GM21737 (cell line): ENCODE results near the gene RPS6KA2.

Source experiments
- ATAC-seq: cut with Tn5 transposase; IDR thresholded peaks from one replicate; pipeline ENCODE4 v1.9.1; 2021; ENCODE audit warnings: mild to moderate bottlenecking, moderate library complexity; ENCODE audit not compliant: unreplicated experiment

The RPS6KA2 gene

DNA sequence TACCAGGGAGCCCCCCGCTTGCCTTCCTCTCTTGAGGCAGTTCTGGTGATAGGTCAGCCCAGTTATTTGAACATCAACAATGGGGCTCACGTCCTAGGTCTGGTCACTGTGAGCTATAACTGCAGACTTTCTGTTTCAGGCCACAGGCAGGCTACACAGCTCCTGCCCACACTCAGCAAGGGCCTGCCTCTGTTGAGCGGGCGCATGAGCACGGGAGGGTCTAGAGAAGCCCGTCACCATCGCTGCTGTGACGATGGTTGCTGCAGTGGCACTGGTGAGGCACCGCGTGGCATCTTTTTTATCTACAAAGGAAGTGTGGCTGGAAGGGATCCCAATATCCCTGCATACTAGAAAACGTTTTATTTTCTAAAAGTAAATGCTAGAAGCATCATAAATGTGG lies 118.3 kb downstream of the RPS6KA2 start:
- ATAC-seq = no peak

GRCh38 chr6:166507809-166508564 lies 119.1 kb downstream of the RPS6KA2 start:
- no peak for ATAC-seq

- no peak for ATAC-seq
Measured at GRCh38 chr6:166507380-166507779, 119.7 kb downstream of the RPS6KA2 start.

GRCh38 chr6:166505133-166505905 lies 121.7 kb downstream of the RPS6KA2 start:
- ATAC-seq = no peak

GRCh38 chr6:166504100-166504499 lies 123.0 kb downstream of the RPS6KA2 start:
- no peak for ATAC-seq

DNA sequence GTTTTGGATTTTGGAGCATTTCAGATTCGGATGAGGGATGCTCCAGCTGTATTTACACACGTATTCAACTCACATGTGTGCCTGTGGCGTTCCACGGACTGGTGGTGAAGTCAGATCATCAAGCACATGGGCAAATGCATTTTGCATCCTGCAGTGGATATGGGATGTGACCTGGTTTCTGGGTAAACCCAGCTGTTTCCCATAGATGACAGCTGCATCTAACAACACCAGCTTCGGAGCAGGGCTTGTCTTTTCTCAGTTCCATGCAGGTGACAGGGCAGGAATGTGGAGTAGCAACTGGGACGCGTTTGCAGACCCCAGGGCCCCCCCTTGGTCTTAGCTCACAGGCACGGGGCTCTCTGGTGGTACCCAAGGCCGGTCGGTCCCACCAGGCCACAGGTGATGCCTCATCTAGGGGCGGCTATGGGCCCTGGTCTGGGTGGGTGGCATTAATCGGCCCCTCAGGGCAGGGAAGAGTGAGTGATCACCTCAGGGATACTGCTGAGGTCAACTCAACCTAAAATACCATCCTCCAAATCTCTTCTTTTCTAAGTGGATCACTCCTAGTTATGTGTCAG lies 123.8 kb downstream of the RPS6KA2 start:
- ATAC-seq = no peak

GRCh38 chr6:166502453-166502852 lies 124.6 kb downstream of the RPS6KA2 start:
- no peak for ATAC-seq

- no peak for ATAC-seq
Measured at GRCh38 chr6:166501246-166501645, 125.8 kb downstream of the RPS6KA2 start.

- ATAC-seq = no peak
Measured at GRCh38 chr6:166500246-166500645, 126.8 kb downstream of the RPS6KA2 start.

- peak; percentile 48 for ATAC-seq
Measured at GRCh38 chr6:166499350-166500163, 127.5 kb downstream of the RPS6KA2 start.

DNA sequence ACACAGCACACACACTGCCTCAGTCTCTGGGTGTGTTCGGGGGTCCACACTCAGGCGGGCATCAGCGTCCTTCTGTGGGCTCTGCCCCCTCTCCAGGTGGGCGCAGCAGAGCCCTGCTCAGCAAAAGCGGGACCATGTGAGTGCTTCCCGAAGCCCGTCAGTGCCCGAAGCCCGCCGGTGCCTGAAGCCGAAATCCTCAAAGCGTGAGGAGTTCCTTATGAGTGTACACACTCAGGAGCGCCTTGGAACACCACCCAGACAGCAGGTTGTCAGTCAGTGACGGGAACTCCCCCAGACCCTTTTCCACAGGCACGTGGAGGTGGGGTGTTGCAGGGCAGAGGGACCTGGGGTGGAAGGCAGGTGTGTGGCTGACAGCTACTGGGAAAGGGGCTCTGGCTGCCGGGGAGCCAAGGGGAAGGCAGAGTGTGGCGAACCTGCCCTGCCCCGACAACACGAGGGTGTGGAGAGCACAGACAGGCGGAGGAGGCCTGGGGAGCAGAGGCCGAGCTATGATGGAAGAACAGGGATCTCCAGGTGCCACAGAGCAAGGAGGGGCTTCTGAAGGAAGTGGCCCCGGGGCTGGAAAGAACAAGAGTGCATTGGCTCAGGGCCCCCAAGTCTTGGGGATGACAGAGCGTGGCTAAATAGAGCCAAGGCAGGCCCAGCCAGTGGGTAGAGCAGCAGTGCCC lies 128.2 kb downstream of the RPS6KA2 start:
- no peak for ATAC-seq

- ATAC-seq = no peak
Measured at GRCh38 chr6:166498228-166498627, 128.8 kb downstream of the RPS6KA2 start.

DNA sequence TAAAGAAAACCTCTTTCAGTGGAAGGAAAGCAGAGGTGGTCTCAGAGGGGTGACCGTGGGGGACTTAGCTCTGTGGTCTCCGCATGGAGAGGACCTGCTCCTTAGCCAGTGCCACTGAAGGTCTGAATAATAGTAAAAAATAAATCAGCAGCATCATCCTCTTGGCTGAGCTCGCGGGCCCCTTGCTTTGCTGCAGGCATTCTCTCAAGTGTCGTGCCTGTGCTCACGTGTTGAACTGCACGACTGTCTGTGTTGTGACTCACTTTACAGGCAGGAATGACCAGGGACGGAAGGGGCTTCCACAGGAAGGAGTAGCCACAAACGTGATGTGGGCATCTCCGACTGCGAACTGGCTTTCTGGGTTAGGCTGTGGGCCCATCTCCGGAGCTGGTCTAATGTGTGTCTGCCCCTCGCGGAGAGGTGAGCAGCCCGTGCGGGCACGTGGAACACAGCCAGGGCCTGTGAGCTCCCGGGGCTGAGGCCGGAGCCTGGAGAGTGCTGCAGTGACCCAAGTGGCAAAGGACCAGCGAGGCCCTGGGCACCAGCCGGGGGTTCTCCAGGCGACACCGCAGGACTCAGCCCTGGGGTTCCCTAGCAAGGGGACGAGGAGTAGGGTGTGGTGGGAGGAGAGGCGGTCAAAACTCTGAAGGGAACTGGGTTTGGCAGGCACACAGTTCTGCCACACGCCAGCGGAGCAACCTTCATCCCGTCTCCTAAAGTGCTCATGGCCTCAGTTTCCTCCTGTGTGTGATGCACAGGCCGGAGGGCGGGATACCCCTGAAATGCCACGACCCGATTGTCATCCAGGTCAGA lies 129.8 kb downstream of the RPS6KA2 start:
- ATAC-seq = no peak

GRCh38 chr6:166496460-166496859 lies 130.6 kb downstream of the RPS6KA2 start:
- ATAC-seq = no peak

GRCh38 chr6:166495487-166496314 lies 131.3 kb downstream of the RPS6KA2 start:
- no peak for ATAC-seq

DNA sequence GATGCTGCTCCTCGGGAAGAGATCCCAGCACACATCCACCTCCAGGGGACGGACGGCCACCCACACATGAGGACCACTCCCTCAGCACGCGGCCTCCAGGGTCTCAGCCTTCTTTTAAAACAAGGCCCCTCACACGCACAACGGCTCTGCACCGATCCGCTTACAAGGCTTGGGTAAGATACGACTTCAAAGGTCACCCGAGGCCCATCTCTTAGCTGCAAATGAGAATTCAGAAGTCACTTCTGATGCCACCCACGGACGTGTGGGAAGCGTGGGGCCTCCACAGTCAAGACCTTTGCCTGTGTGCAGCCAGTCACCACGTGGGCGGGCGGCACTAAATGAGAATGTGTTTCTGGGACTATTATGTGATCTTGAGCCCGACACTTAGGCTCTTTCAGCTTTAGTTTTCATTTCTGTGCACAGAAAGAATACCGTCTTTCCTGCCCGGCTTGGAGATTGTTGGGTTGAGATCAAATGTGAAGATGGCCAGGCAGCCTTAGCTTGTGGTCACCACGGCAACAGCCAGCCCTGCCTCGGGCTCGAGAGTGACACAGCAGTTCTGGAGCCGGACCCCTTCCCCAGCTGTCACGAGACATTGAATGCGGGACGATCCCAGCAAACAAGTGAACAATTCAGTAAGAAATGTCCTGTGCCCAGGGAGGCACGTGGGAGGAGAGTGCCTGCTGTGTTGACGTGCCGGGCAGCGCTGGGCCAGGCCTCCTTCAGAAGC lies 132.1 kb downstream of the RPS6KA2 start:
- no peak for ATAC-seq

DNA sequence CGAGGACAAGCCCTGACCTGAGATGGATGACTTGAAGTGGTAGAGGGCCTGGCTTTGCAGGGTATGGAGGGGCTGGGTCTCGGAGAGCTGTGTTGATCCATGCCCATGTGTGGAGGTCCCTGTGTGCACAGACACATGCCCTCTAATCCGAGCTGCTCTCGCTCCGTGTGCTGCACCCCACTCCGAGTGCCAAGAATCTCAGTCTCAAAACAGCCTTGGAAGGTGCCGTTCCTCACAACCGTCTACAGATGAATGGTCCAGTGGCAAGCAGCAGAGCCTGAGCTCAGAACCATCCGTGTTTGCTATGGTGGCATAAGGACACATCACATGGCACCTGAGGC lies 133.0 kb downstream of the RPS6KA2 start:
- ATAC-seq = no peak

GRCh38 chr6:166493427-166494100 lies 133.5 kb downstream of the RPS6KA2 start:
- ATAC-seq = no peak
